HFF-Myc (cell line): Measurements from ENCODE around the gene FAM53C.
A peak's percentile ranks its signal among the peaks of the same experiment; 100 is the strongest.

Experiments
- DNase-seq: peaks from one replicate; pipeline ENCODE4 v3.0.0-alpha.2; 2011; ENCODE audit warnings: low read depth; ENCODE audit errors: extremely low read depth
- H3K4me3 ChIP-seq: replicated peaks from 2 replicates; pipeline ENCODE4 v1.5.1; 2011; ENCODE audit warnings: low read depth, mild to moderate bottlenecking, control low read depth, low read length
- CTCF ChIP-seq: IDR thresholded peaks from 2 replicates; pipeline ENCODE4 v1.5.1; 2012; ENCODE audit warnings: mild to moderate bottlenecking, low read depth, low read length, control low read depth; ENCODE audit errors: missing control alignments

The FAM53C gene

GRCh38 chr5:138354926-138355378 is 16.9 kb downstream of the FAM53C start:
- DNase-seq = peak; percentile 73
- H3K4me3 ChIP-seq = peak overlapping the region; percentile 89
- TF ChIP-seq CTCF = no peak

- TF ChIP-seq CTCF = no peak
- DNase-seq = no peak
- H3K4me3 ChIP-seq = no peak overlapping the region
Measured at GRCh38 chr5:138359621-138360020, 21.6 kb downstream of the FAM53C start.

- DNase-seq = no peak
- TF ChIP-seq CTCF = no peak
Measured at GRCh38 chr5:138360941-138361452, 22.9 kb downstream of the FAM53C start.

GRCh38 chr5:138364576-138364975 is 26.5 kb downstream of the FAM53C start:
- H3K4me3 ChIP-seq = no peak overlapping the region
- DNase-seq = no peak
- no peak for TF ChIP-seq CTCF

More at GRCh38 chr5:138360941-138361452, 22.9 kb downstream of the FAM53C start:
- H3K4me3 ChIP-seq = no peak overlapping the region

GRCh38 chr5:138366632-138367382 is 28.7 kb downstream of the FAM53C start:
- DNase-seq = no peak

GRCh38 chr5:138369261-138369660 is 31.2 kb downstream of the FAM53C start:
- no peak for TF ChIP-seq CTCF
- H3K4me3 ChIP-seq = no peak overlapping the region
- no peak for DNase-seq

More at GRCh38 chr5:138366632-138367382, 28.7 kb downstream of the FAM53C start:
- no peak overlapping the region for H3K4me3 ChIP-seq
- TF ChIP-seq CTCF = no peak
